Measurements from ENCODE around the gene LKAAEAR1.
"Not testable (repeated sequence)": the region's sequence is repeated elsewhere in the genome, so short reads cannot be mapped to it uniquely, and the experiment has no call there.

LKAAEAR1 gene

GRCh38 chr20:64091340-64091739, 7.1 kb upstream of the LKAAEAR1 start:
- ATAC-seq, result no peak; the same call in 2 of the 3 replicates
- TF ChIP-seq ESRRG (CRISPR knock-in tag; IDR thresholded peaks at IDR 0.05) (no peak), CSRNP3 (CRISPR knock-in tag; IDR thresholded peaks at IDR 0.05) (no peak), ZNF70 (CRISPR knock-in tag; IDR thresholded peaks at IDR 0.05) (no peak), PPARA (CRISPR knock-in tag; IDR thresholded peaks at IDR 0.05; ENCODE audit: borderline replicate concordance) (no peak), SNAI2 (CRISPR knock-in tag; IDR thresholded peaks at IDR 0.05) (no peak), GLIS3 (CRISPR knock-in tag; IDR thresholded peaks at IDR 0.05) (no peak)

- no peak for ATAC-seq
Observed at GRCh38 chr20:64090165-64090564, 6.0 kb upstream of the LKAAEAR1 start.

GRCh38 chr20:64088586-64088985, 4.4 kb upstream of the LKAAEAR1 start:
- not testable (repeated sequence) for ATAC-seq

More at GRCh38 chr20:64090165-64090564, 6.0 kb upstream of the LKAAEAR1 start:
- TF ChIP-seq ZFP3 (CRISPR knock-in tag; IDR thresholded peaks at IDR 0.05) (no peak), ZFP30 (CRISPR knock-in tag; IDR thresholded peaks at IDR 0.05) (no peak), CSDC2 (CRISPR knock-in tag; IDR thresholded peaks at IDR 0.05) (no peak), TCF4 (CRISPR knock-in tag; IDR thresholded peaks at IDR 0.05; ENCODE audit: borderline replicate concordance) (no peak), PPARA (CRISPR knock-in tag; IDR thresholded peaks at IDR 0.05; ENCODE audit: borderline replicate concordance) (no peak), CSRNP3 (CRISPR knock-in tag; IDR thresholded peaks at IDR 0.05) (no peak), ZC3H10 (CRISPR knock-in tag; IDR thresholded peaks at IDR 0.05) (no peak), TOX (CRISPR knock-in tag; IDR thresholded peaks at IDR 0.05; ENCODE audit: borderline replicate concordance) (no peak)

- not testable (repeated sequence) for ATAC-seq
Observed at GRCh38 chr20:64087226-64087825, 3.1 kb upstream of the LKAAEAR1 start.

GRCh38 chr20:64086801-64087200, 2.6 kb upstream of the LKAAEAR1 start:
- no peak for ATAC-seq
- TF ChIP-seq ZFP30 (CRISPR knock-in tag; IDR thresholded peaks at IDR 0.05) (no peak), PATZ1 (CRISPR knock-in tag; IDR thresholded peaks at IDR 0.05; ENCODE audit: borderline replicate concordance) (no peak), ZNF565 (CRISPR knock-in tag; conservative IDR thresholded peaks at IDR 0.05; ENCODE audit: low read depth) (no peak), OSR1 (CRISPR knock-in tag; IDR thresholded peaks at IDR 0.05) (no peak), BACH2 (CRISPR knock-in tag; IDR thresholded peaks at IDR 0.05; ENCODE audit: borderline replicate concordance) (no peak)

GRCh38 chr20:64084685-64085152, 521 bp upstream of the LKAAEAR1 start:
- TF ChIP-seq ZNF8 (CRISPR knock-in tag; IDR thresholded peaks at IDR 0.05) (no peak), POU6F1 (CRISPR knock-in tag; IDR thresholded peaks at IDR 0.05; ENCODE audit: borderline replicate concordance, low read depth) (no peak)

More at GRCh38 chr20:64084685-64085152, 521 bp upstream of the LKAAEAR1 start:
- no peak for ATAC-seq

Measured in SK-N-SH treated with all-trans-retinoic acid at 6 μM for 48 hours (cell line).